ENCODE results near the gene ZNF66. TPM values are rescaled to one million over a fixed set of nuclear protein-coding genes. Genes with fewer than 3 reads are reported as not detected.
"Not testable (repeated sequence)": the region's sequence is repeated elsewhere in the genome, so short reads cannot be mapped to it uniquely, and the experiment has no call there.

The ZNF66 gene
- total RNA-seq = 1 to 10 TPM; 5.1 to 6.2 (median 5.7) TPM
- long read RNA-seq, donor 1, partial matches to known transcripts = 0 of 4 reads
- long read RNA-seq, donor 1, other reads (novel, unspliced or antisense) = 2 of 4 reads
- long read RNA-seq, donor 2, partial matches to known transcripts = 0 of 2 reads
- long read RNA-seq, donor 2, other reads (novel, unspliced or antisense) = 1 of 2 reads

- peak; percentile 94 to 99 (median 97) for DNase-seq
- intact Hi-C loops (cut with DNase I, micrococcal nuclease) = no loop called here
- H3K36me3 ChIP-seq (ENCODE audit: low read depth) = no peaks in the 10 kb centered on the region
- peak within 1 kb of the TSS; percentile 63 for H3K4me3 ChIP-seq
- H3K9me3 ChIP-seq = no peaks in the 10 kb centered on the region
- H3K4me1 ChIP-seq (ENCODE audit: low read depth) = no peaks in the 10 kb centered on the region
- peak; percentile 100 for ATAC-seq
- no peak for TF ChIP-seq CTCF (IDR thresholded peaks at IDR 0.05)
Observed at GRCh38 chr19:20776083-20777076, at the start of gene ZNF66. TSS of gene ZNF66 (plus strand) at chr19:20776304. CDS start at chr19:20776448, 144 bp downstream.

GRCh38 chr19:20750169-20750568 is 25.9 kb upstream of the ZNF66 start:
- H3K9me3 ChIP-seq = peaks cover 16% of the 10 kb centered on the region
- intact Hi-C loops (cut with DNase I, micrococcal nuclease); ATAC-seq; H3K4me3 ChIP-seq; DNase-seq; H3K4me1 ChIP-seq (ENCODE audit: low read depth); H3K36me3 ChIP-seq (ENCODE audit: low read depth): not testable (repeated sequence)

GRCh38 chr19:20752291-20752690 is 23.8 kb upstream of the ZNF66 start:
- DNase-seq; H3K4me1 ChIP-seq (ENCODE audit: low read depth); intact Hi-C loops (cut with DNase I, micrococcal nuclease); H3K36me3 ChIP-seq (ENCODE audit: low read depth); ATAC-seq; H3K4me3 ChIP-seq; H3K9me3 ChIP-seq: not testable (repeated sequence)

GRCh38 chr19:20769225-20769736 is 6.8 kb upstream of the ZNF66 start:
- H3K4me1 ChIP-seq (ENCODE audit: low read depth) = not testable (repeated sequence)

GRCh38 chr19:20787786-20788185 is 11.7 kb downstream of the ZNF66 start:
- Histone ChIP-seq H3K9me3 (peaks cover 56% of the 10 kb centered on the region), H3K4me1 (ENCODE audit: low read depth) (no peaks in the 10 kb centered on the region), H3K36me3 (ENCODE audit: low read depth) (no peaks in the 10 kb centered on the region), H3K4me3 (no peak overlapping the region)
- DNase-seq (no peak), ATAC-seq (no peak)
- intact Hi-C loops (cut with DNase I, micrococcal nuclease) = no loop called here
- no peak for TF ChIP-seq CTCF (IDR thresholded peaks at IDR 0.05)

More at GRCh38 chr19:20769225-20769736, 6.8 kb upstream of the ZNF66 start:
- ATAC-seq; H3K9me3 ChIP-seq; DNase-seq; intact Hi-C loops (cut with DNase I, micrococcal nuclease); H3K36me3 ChIP-seq (ENCODE audit: low read depth); H3K4me3 ChIP-seq: not testable (repeated sequence)

GRCh38 chr19:20791806-20792205 is 15.7 kb downstream of the ZNF66 start:
- Histone ChIP-seq H3K4me1 (ENCODE audit: low read depth) (no peaks in the 10 kb centered on the region), H3K36me3 (ENCODE audit: low read depth) (no peaks in the 10 kb centered on the region), H3K9me3 (peaks cover 51% of the 10 kb centered on the region), H3K4me3 (no peak overlapping the region)
- ATAC-seq (no peak), DNase-seq (no peak)
- no peak for TF ChIP-seq CTCF (IDR thresholded peaks at IDR 0.05)
- intact Hi-C loops (cut with DNase I, micrococcal nuclease) = no loop called here

GRCh38 chr19:20806311-20807262 is 30.5 kb downstream of the ZNF66 start:
- H3K4me1 ChIP-seq (ENCODE audit: low read depth); intact Hi-C loops (cut with DNase I, micrococcal nuclease); DNase-seq; H3K36me3 ChIP-seq (ENCODE audit: low read depth); ATAC-seq; H3K4me3 ChIP-seq: not testable (repeated sequence)
- H3K9me3 ChIP-seq = peaks cover 95% of the 10 kb centered on the region
